HG03575 (cell line): ENCODE results near the gene STS.
"Not testable (repeated sequence)": the region's sequence is repeated elsewhere in the genome, so short reads cannot be mapped to it uniquely, and the experiment has no call there.

Source experiments
- ATAC-seq: cut with Tn5 transposase; IDR thresholded peaks from one replicate; pipeline ENCODE4 v1.9.1; 2021; ENCODE audit not compliant: unreplicated experiment, insufficient number of reproducible peaks, low FRiP score; ENCODE audit errors: extremely low read depth

The STS gene

GRCh38 chrX:7168371-7168770 lies 20.9 kb downstream of the STS start:
- no peak for ATAC-seq

GRCh38 chrX:7169627-7170026 lies 22.1 kb downstream of the STS start:
- ATAC-seq: no peak

GRCh38 chrX:7170898-7171297 lies 23.4 kb downstream of the STS start:
- no peak for ATAC-seq

- not testable (repeated sequence) for ATAC-seq
These were observed 31.3 kb downstream of the STS start for GRCh38 chrX:7178859-7179258.

GRCh38 chrX:7179446-7179845 lies 31.9 kb downstream of the STS start:
- ATAC-seq: no peak

- ATAC-seq: no peak
These were observed 37.3 kb downstream of the STS start for GRCh38 chrX:7184816-7185215.

GRCh38 chrX:7188672-7189071 lies 41.2 kb downstream of the STS start:
- ATAC-seq: no peak

GRCh38 chrX:7190157-7190556 lies 42.6 kb downstream of the STS start:
- no peak for ATAC-seq

GRCh38 chrX:7191681-7192110 lies 44.2 kb downstream of the STS start:
- no peak for ATAC-seq

- no peak for ATAC-seq
These were observed 45.4 kb downstream of the STS start for GRCh38 chrX:7192871-7193270.

- no peak for ATAC-seq
These were observed 47.1 kb downstream of the STS start for GRCh38 chrX:7194606-7195005.
